GM23338 (cell line): ENCODE measurements around the gene LIX1. TPM values are rescaled to one million over a fixed set of nuclear protein-coding genes. Genes with fewer than 3 reads are reported as not detected.

ENCODE experiments used
- ATAC-seq: fragments of 200-7000 bp; cut with Tn5 transposase; 3 replicates; pipeline ENCODE4 v1.9.1; 2020
- DNase-seq: peaks from one replicate; pipeline ENCODE4 v3.0.0-alpha.2; 2015; ENCODE audit warnings: low spot score
- H2AFZ ChIP-seq: fragments of 200-600 bp; sonication (generic); 2 replicates; pipeline ENCODE4 v1.8.0; 2016; ENCODE audit warnings: antibody characterized with exemption, mild to moderate bottlenecking, moderate library complexity
- H3F3A ChIP-seq: fragments of 200-600 bp; sonication (generic); replicated peaks from 2 replicates; pipeline ENCODE4 v1.8.0; 2017; ENCODE audit warnings: antibody characterized with exemption, mixed run types, low read depth
- H3K27ac ChIP-seq: fragments of 200-600 bp; sonication (generic); 2 replicates; pipeline ENCODE4 v1.6.1; 2016; ENCODE audit warnings: low read depth
- H3K27me3 ChIP-seq: fragments of 200-600 bp; sonication (generic); 2 replicates; pipeline ENCODE4 v1.8.0; 2016; ENCODE audit warnings: mild to moderate bottlenecking, mixed run types, moderate library complexity; ENCODE audit not compliant: insufficient read depth
- H3K36me3 ChIP-seq: fragments of 200-600 bp; sonication (generic); 2 replicates; pipeline ENCODE4 v1.8.0; 2016; ENCODE audit warnings: mild to moderate bottlenecking; ENCODE audit not compliant: insufficient read depth
- H3K4me1 ChIP-seq: fragments of 200-600 bp; sonication (generic); 2 replicates; pipeline ENCODE4 v1.8.0; 2016; ENCODE audit warnings: mild to moderate bottlenecking, moderate library complexity; ENCODE audit not compliant: insufficient read depth
- H3K4me2 ChIP-seq: fragments of 200-600 bp; sonication (generic); 2 replicates; pipeline ENCODE4 v1.7.1; 2017; ENCODE audit warnings: mixed run types
- H3K4me3 ChIP-seq: fragments of 200-600 bp; sonication (generic); 2 replicates; pipeline ENCODE4 v1.6.1; 2016; ENCODE audit warnings: mixed run types
- H3K79me2 ChIP-seq: fragments of 200-600 bp; sonication (generic); replicated peaks from 2 replicates; pipeline ENCODE4 v1.8.0; 2017; ENCODE audit warnings: mild to moderate bottlenecking; ENCODE audit not compliant: insufficient read depth
- H3K9me2 ChIP-seq: fragments of 200-600 bp; sonication (generic); 2 replicates; pipeline ENCODE4 v1.8.0; 2017; ENCODE audit not compliant: insufficient read depth
- H4K20me1 ChIP-seq: fragments of 200-600 bp; sonication (generic); replicated peaks from 2 replicates; pipeline ENCODE4 v1.8.0; 2017; ENCODE audit warnings: mild to moderate bottlenecking; ENCODE audit not compliant: insufficient read depth
- H3K27ac Mint-ChIP-seq: 2 replicates; pipeline ENCODE4 v1.8.0; 2020; ENCODE audit warnings: inconsistent platforms, mild to moderate bottlenecking, moderate library complexity, mixed read lengths
- H3K27me3 Mint-ChIP-seq: 3 replicates; pipeline ENCODE4 v1.8.0; 2022; ENCODE audit warnings: low read depth, mild to moderate bottlenecking, moderate library complexity, mixed read lengths, inconsistent platforms; ENCODE audit not compliant: insufficient read depth, poor library complexity
- H3K36me3 Mint-ChIP-seq: 3 replicates; pipeline ENCODE4 v1.8.0; 2021; ENCODE audit warnings: low read depth, mild to moderate bottlenecking, inconsistent platforms, moderate library complexity, mixed read lengths
- H3K4me1 Mint-ChIP-seq: 3 replicates; pipeline ENCODE4 v1.8.0; 2020; ENCODE audit warnings: mild to moderate bottlenecking, inconsistent platforms, mixed read lengths
- H3K4me3 Mint-ChIP-seq: 3 replicates; pipeline ENCODE4 v1.8.0; 2021; ENCODE audit warnings: moderate library complexity, mild to moderate bottlenecking, inconsistent platforms, mixed read lengths
- H3K9me3 Mint-ChIP-seq: 3 replicates; pipeline ENCODE4 v1.8.0; 2020; ENCODE audit warnings: moderate library complexity, mild to moderate bottlenecking, inconsistent platforms, mixed read lengths
- CREB1 ChIP-seq: fragments of 250-450 bp; sonication (Bioruptor Pico); IDR thresholded peaks from 2 replicates; pipeline ENCODE4 v1.5.0; 2020; ENCODE audit warnings: low read depth, mild to moderate bottlenecking, moderate library complexity
- CTCF ChIP-seq, 2 experiments: fragments of 200-600 bp in 1 of 2; sonication (generic) in 1 of 2; conservative IDR thresholded peaks; 2 replicates each; pipeline versions ENCODE4 v1.5.1 to v1.6.1; 2016 to 2017; ENCODE audit warnings: antibody characterized with exemption in 2 of 2, low read depth in 2 of 2, mild to moderate bottlenecking in 2 of 2, moderate library complexity in 1 of 2
- EZH2 ChIP-seq: fragments of 200-600 bp; sonication (generic); IDR thresholded peaks from one replicate; pipeline ENCODE4 v1.8.0; 2017; ENCODE audit warnings: antibody characterized with exemption, mild to moderate bottlenecking, low read depth; ENCODE audit not compliant: unreplicated experiment
- EZH2phosphoT487 ChIP-seq: fragments of 200-600 bp; sonication (generic); IDR thresholded peaks from one replicate; pipeline ENCODE4 v1.8.1; 2018; ENCODE audit warnings: antibody characterized with exemption; ENCODE audit not compliant: unreplicated experiment
- NANOG ChIP-seq: IDR thresholded peaks from 2 replicates; pipeline ENCODE4 v1.6.1; 2016; ENCODE audit warnings: antibody characterized with exemption, borderline replicate concordance
- REST ChIP-seq: IDR thresholded peaks from one replicate; pipeline ENCODE4 v1.6.1; 2018; ENCODE audit warnings: antibody characterized with exemption; ENCODE audit not compliant: unreplicated experiment
- STAT1 ChIP-seq: IDR thresholded peaks from one replicate; pipeline ENCODE4 v1.6.1; 2016; ENCODE audit warnings: antibody characterized with exemption; ENCODE audit not compliant: unreplicated experiment
- ZNF114 ChIP-seq: fragments of 250-450 bp; sonication (Bioruptor Pico); IDR thresholded peaks from 2 replicates; pipeline ENCODE4 v1.5.0; 2020; ENCODE audit warnings: mild to moderate bottlenecking, moderate library complexity
- ZNF331 ChIP-seq: fragments of 250-450 bp; sonication (Bioruptor Pico); IDR thresholded peaks from 2 replicates; pipeline ENCODE4 v1.5.0; 2020; ENCODE audit warnings: low read depth, mild to moderate bottlenecking, moderate library complexity
- polyA plus RNA-seq: library from polyadenylated mRNA; unstranded; fragments of >200 nt; fragmentation: Nextera tagmentation; extraction: Ambion mirVana; gene quantifications from 2 replicates; pipeline ENCODE4 v1.2.1, GENCODE V29; 2016
- total RNA-seq: library from RNA; depleted of rRNA; stranded (reverse); fragments of >200 nt; shearing (Covaris generic); gene quantifications from 2 replicates; pipeline ENCODE4 v1.2.3, GENCODE V29; 2014
- TF ChIP-seq, protein P1 (sequence below): IDR thresholded peaks from 2 replicates; pipeline ENCODE4 v1.6.1; 2016; ENCODE audit warnings: antibody characterized with exemption

The LIX1 gene
- total and polyA plus RNA-seq, 2 experiments from 2014 or later: 0.13 TPM; not detected in 1

- no peak for TF ChIP-seq REST
- TF ChIP-seq, protein P1, sequence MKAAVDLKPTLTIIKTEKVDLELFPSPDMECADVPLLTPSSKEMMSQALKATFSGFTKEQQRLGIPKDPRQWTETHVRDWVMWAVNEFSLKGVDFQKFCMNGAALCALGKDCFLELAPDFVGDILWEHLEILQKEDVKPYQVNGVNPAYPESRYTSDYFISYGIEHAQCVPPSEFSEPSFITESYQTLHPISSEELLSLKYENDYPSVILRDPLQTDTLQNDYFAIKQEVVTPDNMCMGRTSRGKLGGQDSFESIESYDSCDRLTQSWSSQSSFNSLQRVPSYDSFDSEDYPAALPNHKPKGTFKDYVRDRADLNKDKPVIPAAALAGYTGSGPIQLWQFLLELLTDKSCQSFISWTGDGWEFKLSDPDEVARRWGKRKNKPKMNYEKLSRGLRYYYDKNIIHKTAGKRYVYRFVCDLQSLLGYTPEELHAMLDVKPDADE: no peak
- no peak for TF ChIP-seq ZNF114 (CRISPR knock-in tag)
- no peak for TF ChIP-seq STAT1
- TF ChIP-seq NANOG: no peak
- TF ChIP-seq EZH2phosphoT487: no peak
- no peak for TF ChIP-seq ZNF331
- no peak for TF ChIP-seq CREB1 (CRISPR knock-in tag)
- TF ChIP-seq CTCF (conservative IDR thresholded peaks at IDR 0.05; ENCODE audit: low read depth in 2 of 2): no peak
- no peak for TF ChIP-seq EZH2
Measured at GRCh38 chr5:97148288-97148687, 5.9 kb upstream of the LIX1 start (continued).

DNA sequence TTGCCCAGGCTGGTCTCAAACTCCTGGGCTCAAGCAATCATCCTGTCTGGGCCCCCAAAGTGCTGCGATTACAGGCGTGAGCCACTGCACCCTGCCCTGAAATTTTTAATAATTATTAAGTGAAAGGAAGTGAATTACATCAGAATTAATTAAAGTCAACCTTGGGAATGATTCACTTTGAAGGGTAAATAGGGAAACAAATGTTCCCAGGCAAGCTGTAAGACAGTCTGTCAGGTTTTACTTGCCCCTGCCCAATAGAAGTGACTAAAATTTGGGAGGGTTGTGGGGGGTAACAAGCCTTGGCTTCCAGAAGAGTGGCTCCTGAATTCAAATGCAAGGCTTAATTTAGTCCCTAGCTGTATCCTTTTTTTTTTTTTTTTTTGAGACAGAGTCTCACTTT lies 1.3 kb upstream of the LIX1 start:
- H3K4me1 Mint-ChIP-seq: peaks cover 32% of the 10 kb centered on the region
- Histone ChIP-seq H3K27ac (no peak overlapping the region), H3K27me3 (no peaks in the 10 kb centered on the region), H3K4me3 (no peak overlapping the region), H3K9me2 (no peaks in the 10 kb centered on the region), H4K20me1 (no peaks in the 10 kb centered on the region), H2AFZ (no peak overlapping the region; the same call in 1 of the 2 replicates), H3K79me2 (no peaks in the 10 kb centered on the region), H3K4me1 (peaks cover 18% of the 10 kb centered on the region), H3K36me3 (no peaks in the 10 kb centered on the region), H3F3A (no peaks in the 10 kb centered on the region), H3K4me2 (no peak overlapping the region)
- TF ChIP-seq CREB1 (CRISPR knock-in tag) (no peak), EZH2phosphoT487 (no peak), REST (no peak), CTCF (conservative IDR thresholded peaks at IDR 0.05; ENCODE audit: low read depth in 2 of 2) (no peak), STAT1 (no peak)
- H3K36me3 Mint-ChIP-seq: no peaks in the 10 kb centered on the region
- H3K4me3 Mint-ChIP-seq: no peak overlapping the region
- peaks cover 2% of the 10 kb centered on the region for H3K27me3 Mint-ChIP-seq
- H3K27ac Mint-ChIP-seq: no peak overlapping the region
- ATAC-seq: no peak
- DNase-seq: no peak
- no peaks in the 10 kb centered on the region for H3K9me3 Mint-ChIP-seq
